Stomach (tissue), 4 donors: ENCODE results near the gene IDH1.

ENCODE experiments used
- CTCF ChIP-seq, 7 experiments: fragments of 450-650 bp in 4 of 7; fragments of 200-600 bp in 3 of 7; sonication (generic) in 3 of 7; IDR thresholded peaks; one replicate each; pipeline ENCODE4 v1.5.1; 2016 to 2019; ENCODE audit warnings: antibody characterized with exemption in 7 of 7, control low read depth in 2 of 7, mild to moderate bottlenecking in 1 of 7
- EP300 ChIP-seq: sonication (generic); formaldehyde crosslinking; IDR thresholded peaks from one replicate; pipeline ENCODE4 v1.6.1; 2017; ENCODE audit warnings: antibody characterized with exemption
- POLR2A ChIP-seq, 4 donors: fragments of 450-650 bp; IDR thresholded peaks; one replicate each; pipeline ENCODE4 v1.6.1; 2016; ENCODE audit warnings: antibody characterized with exemption in 4 of 4, control low read depth in 2 of 4, mild to moderate bottlenecking in 1 of 4, moderate library complexity in 1 of 4
- POLR2AphosphoS5 ChIP-seq, 3 donors: sonication (generic); formaldehyde crosslinking; IDR thresholded peaks; one replicate each; pipeline ENCODE4 v1.6.1; 2016; ENCODE audit warnings: antibody characterized with exemption in 3 of 3

- TF ChIP-seq POLR2A (IDR thresholded peaks at IDR 0.05) (no peak), CTCF (IDR thresholded peaks at IDR 0.05) (no peak), EP300 (no peak), POLR2AphosphoS5 (IDR thresholded peaks at IDR 0.05) (no peak)
Observed at GRCh38 chr2:208207769-208208168, 47.1 kb downstream of the IDH1 start.
